OCI-LY7 (cell line): Measurements from ENCODE around the gene LSM14B. TPM values are rescaled to one million over a fixed set of nuclear protein-coding genes. Genes with fewer than 3 reads are reported as not detected.

Experiments used
- BruUV-seq: library from RNA; stranded (reverse); fragments of 400-500 nt; replicated peaks from 2 replicates; lab custom pipeline; 2021; lab: Mats Ljungman, UMichigan
- CTCF ChIA-PET: fragments of 300-600 bp; sonication (Branson Sonifier 250); formaldehyde crosslinking; loops from one replicate; lab custom pipeline; 2022; ENCODE audit warnings: antibody characterized with exemption; ENCODE audit not compliant: unreplicated experiment; lab: Charles Lee
- POLR2A ChIA-PET: fragments of 300-600 bp; sonication (Branson Sonifier 250); formaldehyde crosslinking; loops from one replicate; lab custom pipeline; 2022; ENCODE audit warnings: antibody characterized with exemption; lab: Charles Lee
- DNase-seq: peaks from one replicate; pipeline ENCODE4 v3.0.0-alpha.2; 2015; ENCODE audit warnings: low spot score
- H2AFZ ChIP-seq: fragments of 200-600 bp; sonication (generic), shearing (Covaris generic); 2 replicates; pipeline ENCODE4 v1.6.1; 2014; ENCODE audit warnings: mild to moderate bottlenecking, antibody characterized with exemption, low read length, moderate library complexity
- H3K27ac ChIP-seq: fragments of 200-600 bp; sonication (generic); 2 replicates; pipeline ENCODE4 v1.5.1; 2014; ENCODE audit warnings: mixed run types, low read depth, mild to moderate bottlenecking, moderate library complexity, low read length, inconsistent platforms; ENCODE audit not compliant: poor library complexity, severe bottlenecking
- H3K36me3 ChIP-seq: fragments of 200-600 bp; sonication (generic); 2 replicates; pipeline ENCODE4 v1.6.1; 2014; ENCODE audit warnings: mild to moderate bottlenecking, antibody characterized with exemption, low read length, moderate library complexity, mixed read lengths; ENCODE audit not compliant: insufficient read depth
- H3K4me1 ChIP-seq: fragments of 200-600 bp; sonication (generic); 2 replicates; pipeline ENCODE4 v1.5.1; 2014; ENCODE audit warnings: mild to moderate bottlenecking, low read length; ENCODE audit not compliant: insufficient read depth, poor library complexity, severe bottlenecking
- H3K4me2 ChIP-seq: fragments of 200-600 bp; sonication (generic); 2 replicates; pipeline ENCODE4 v1.6.1; 2014; ENCODE audit warnings: mild to moderate bottlenecking, low read length
- H3K4me3 ChIP-seq: fragments of 200-600 bp; sonication (generic); 2 replicates; pipeline ENCODE4 v1.5.1; 2014; ENCODE audit warnings: mild to moderate bottlenecking, low read depth, low read length; ENCODE audit not compliant: poor library complexity, severe bottlenecking
- H3K79me2 ChIP-seq: fragments of 200-600 bp; sonication (generic); 2 replicates; pipeline ENCODE4 v1.6.1; 2016; ENCODE audit warnings: low read depth, mild to moderate bottlenecking, low read length, moderate library complexity, mixed read lengths; ENCODE audit not compliant: insufficient read depth
- H3K9me2 ChIP-seq: fragments of 200-600 bp; sonication (generic); 2 replicates; pipeline ENCODE4 v1.6.1; 2016; ENCODE audit warnings: mild to moderate bottlenecking, low read length, mixed read lengths; ENCODE audit not compliant: insufficient read depth
- H3K9me3 ChIP-seq: fragments of 200-600 bp; sonication (generic); 2 replicates; pipeline ENCODE4 v1.6.1; 2014; ENCODE audit warnings: mild to moderate bottlenecking, mixed run types, low read length, mixed read lengths
- H4K20me1 ChIP-seq: fragments of 200-600 bp; sonication (generic); 2 replicates; pipeline ENCODE4 v1.6.1; 2014; ENCODE audit warnings: mild to moderate bottlenecking, antibody characterized with exemption, low read length, moderate library complexity, mixed read lengths; ENCODE audit not compliant: insufficient read depth
- CTCF ChIP-seq: fragments of 200-600 bp; sonication (generic); conservative IDR thresholded peaks from 2 replicates; pipeline ENCODE4 v1.5.1; 2014; ENCODE audit warnings: mild to moderate bottlenecking, antibody characterized with exemption, low read length, moderate library complexity, mixed read lengths
- EZH2phosphoT487 ChIP-seq: fragments of 200-600 bp; sonication (generic); IDR thresholded peaks from 2 replicates; pipeline ENCODE4 v1.6.1; 2018; ENCODE audit warnings: low read depth, borderline replicate concordance, mild to moderate bottlenecking, mixed run types, antibody characterized with exemption, low read length, moderate library complexity, mixed read lengths
- intact Hi-C: fragments of 100-400 bp; cut with micrococcal nuclease; formaldehyde crosslinking; loops from one replicate; pipeline ENCODE4 v1.10.0; 2022; ENCODE audit not compliant: unreplicated experiment
- total RNA-seq, 2 experiments: library from RNA; depleted of rRNA in 1 of 2; stranded (reverse); fragments of >200 nt in 1 of 2; shearing (Covaris generic) in 1 of 2; gene quantifications; 2 replicates each; pipeline ENCODE4 v1.2.3, GENCODE V29; 2014 to 2022

The LSM14B gene
- total RNA-seq, 2 experiments from 2014 or later: 44.7 to 53.7 TPM

- no peak overlapping the region for H3K4me2 ChIP-seq
- peaks cover 100% of the 10 kb centered on the region for H3K36me3 ChIP-seq
Measured at GRCh38 chr20:62131560-62132320, 9.5 kb downstream of the LSM14B start.

GRCh38 chr20:62132421-62132820 is 10.1 kb downstream of the LSM14B start:
- H3K4me1 ChIP-seq: peaks cover 19% of the 10 kb centered on the region
- intact Hi-C loops: no loop called here
- H3K27ac ChIP-seq: no peak overlapping the region
- H3K9me3 ChIP-seq: no peaks in the 10 kb centered on the region
- TF ChIP-seq EZH2phosphoT487: no peak
- no peak for TF ChIP-seq CTCF
- H3K4me3 ChIP-seq: no peak overlapping the region
- DNase-seq: no peak
- ChIA-PET POLR2A (no interaction called here), CTCF (no interaction called here)
- peaks cover 100% of the 10 kb centered on the region for H3K36me3 ChIP-seq
- BruUV-seq: no TSS peak
- 0 out of 2 replicates have a peak, but pooled peaks cover 3% of the 10 kb centered on the region for H4K20me1 ChIP-seq
- no peak overlapping the region for H3K4me2 ChIP-seq
- no peaks in the 10 kb centered on the region for H3K79me2 ChIP-seq
- H3K9me2 ChIP-seq: no peaks in the 10 kb centered on the region
- no peak overlapping the region for H2AFZ ChIP-seq

More at GRCh38 chr20:62131560-62132320, 9.5 kb downstream of the LSM14B start:
- no TSS peak for BruUV-seq
- ChIA-PET CTCF (no interaction called here), POLR2A (no interaction called here)
- Histone ChIP-seq H3K79me2 (no peaks in the 10 kb centered on the region), H4K20me1 (0 out of 2 replicates have a peak, but pooled peaks cover 3% of the 10 kb centered on the region), H3K9me3 (no peaks in the 10 kb centered on the region), H3K4me3 (no peak overlapping the region), H3K9me2 (no peaks in the 10 kb centered on the region), H3K27ac (no peak overlapping the region), H3K4me1 (peaks cover 19% of the 10 kb centered on the region), H2AFZ (no peak overlapping the region)
- no peak for TF ChIP-seq CTCF
- no peak for TF ChIP-seq EZH2phosphoT487
- intact Hi-C loops: no loop called here
- DNase-seq: no peak

- peaks cover 19% of the 10 kb centered on the region for H3K4me1 ChIP-seq
- H3K9me3 ChIP-seq: no peaks in the 10 kb centered on the region
- no peak overlapping the region for H3K27ac ChIP-seq
- no TSS peak for BruUV-seq
- no peak for DNase-seq
- no peaks in the 10 kb centered on the region for H3K79me2 ChIP-seq
- H3K9me2 ChIP-seq: no peaks in the 10 kb centered on the region
- no peak for TF ChIP-seq EZH2phosphoT487
- no peak for TF ChIP-seq CTCF
- H4K20me1 ChIP-seq: 0 out of 2 replicates have a peak, but pooled peaks cover 3% of the 10 kb centered on the region
- CTCF ChIA-PET: no interaction called here
- H3K36me3 ChIP-seq: peaks cover 100% of the 10 kb centered on the region
- intact Hi-C loops: no loop called here
- POLR2A ChIA-PET: no interaction called here
- H3K4me2 ChIP-seq: no peak overlapping the region
- H3K4me3 ChIP-seq: no peak overlapping the region
- H2AFZ ChIP-seq: no peak overlapping the region
Measured at GRCh38 chr20:62133051-62133845, 11.0 kb downstream of the LSM14B start.
